GM19455 (cell line): ENCODE data around the gene UMODL1.

ENCODE experiments used
- ATAC-seq: cut with Tn5 transposase; IDR thresholded peaks from one replicate; pipeline ENCODE4 v1.9.1; 2021; ENCODE audit not compliant: unreplicated experiment

The UMODL1 gene

GRCh38 chr21:42039911-42040351 is 31.2 kb upstream of the UMODL1 start:
- no peak for ATAC-seq

DNA sequence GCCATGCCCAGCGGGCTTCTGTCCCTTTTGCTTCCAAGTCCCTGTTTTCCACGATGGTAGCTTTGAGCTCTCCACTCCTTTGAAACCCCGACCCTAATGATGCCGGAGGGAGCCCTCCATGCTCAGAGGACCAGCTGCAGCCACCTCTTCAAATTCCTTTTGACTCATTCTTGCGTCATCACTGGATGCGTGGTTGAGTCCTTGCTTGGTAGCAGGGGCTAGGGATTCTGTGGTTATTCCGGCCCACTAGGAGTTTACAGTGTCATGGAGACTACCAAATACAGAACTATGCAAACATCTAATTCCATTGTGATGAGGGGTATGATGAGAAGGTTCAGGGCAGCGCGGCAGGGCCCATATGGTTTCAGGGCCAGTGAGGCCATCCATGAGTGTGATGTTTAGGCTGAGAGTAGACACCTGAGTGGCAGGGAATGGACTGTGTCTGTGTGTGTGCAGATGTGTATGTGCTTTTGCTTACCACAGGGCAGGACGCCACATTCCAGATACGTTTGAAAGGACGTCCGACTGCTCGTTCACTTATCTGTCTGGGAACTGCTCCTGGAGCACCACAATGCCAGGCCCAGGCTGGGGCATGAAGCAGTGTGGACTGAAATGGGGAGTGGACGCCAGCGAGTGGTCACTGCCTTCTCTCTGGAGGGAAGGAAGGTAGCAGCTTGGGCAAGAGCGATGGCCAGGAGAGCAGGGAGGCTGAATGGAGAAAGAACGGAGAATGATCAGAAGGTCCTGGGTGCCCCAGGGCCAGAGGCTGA is 30.5 kb upstream of the UMODL1 start:
- no peak for ATAC-seq

DNA sequence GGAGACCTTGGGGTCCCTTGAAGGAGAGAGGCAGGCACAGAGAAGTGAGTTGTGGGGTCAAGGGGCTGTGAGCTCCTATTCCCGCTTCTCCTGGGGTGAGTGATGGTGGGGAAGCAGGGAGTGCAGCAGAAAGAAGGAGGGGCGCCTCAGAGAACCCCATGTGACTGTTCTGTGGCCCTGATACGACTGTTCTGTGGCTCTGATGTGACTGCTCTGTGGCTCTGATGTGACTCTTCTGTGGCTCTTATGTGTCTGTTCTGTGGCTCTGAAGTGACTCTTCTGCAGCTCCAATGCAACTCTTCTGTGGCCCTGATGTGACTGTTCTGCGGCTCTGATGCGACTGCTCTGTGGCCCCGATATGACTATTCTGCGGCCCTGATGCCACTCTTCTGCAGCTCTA is 29.9 kb upstream of the UMODL1 start:
- ATAC-seq, result no peak

DNA sequence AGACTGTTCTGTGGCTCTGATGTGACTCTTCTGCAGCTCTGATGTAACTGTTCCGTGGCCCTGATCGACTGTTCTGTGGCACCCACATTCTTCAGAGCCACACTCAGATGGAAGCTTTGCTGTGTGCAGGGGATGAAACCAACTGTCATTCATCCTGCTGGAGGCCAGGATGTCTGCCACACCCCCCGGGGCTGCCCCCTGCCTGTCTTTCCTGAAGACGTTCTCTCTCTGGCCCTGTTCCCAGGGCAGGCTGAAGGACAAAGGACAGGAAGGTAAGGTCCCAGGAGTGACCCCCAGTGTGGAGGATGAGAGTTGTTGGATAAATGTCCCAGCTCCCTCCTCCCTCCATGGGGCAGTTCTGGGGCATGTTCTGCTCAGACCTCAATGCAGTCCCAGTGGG is 29.4 kb upstream of the UMODL1 start:
- no peak for ATAC-seq

DNA sequence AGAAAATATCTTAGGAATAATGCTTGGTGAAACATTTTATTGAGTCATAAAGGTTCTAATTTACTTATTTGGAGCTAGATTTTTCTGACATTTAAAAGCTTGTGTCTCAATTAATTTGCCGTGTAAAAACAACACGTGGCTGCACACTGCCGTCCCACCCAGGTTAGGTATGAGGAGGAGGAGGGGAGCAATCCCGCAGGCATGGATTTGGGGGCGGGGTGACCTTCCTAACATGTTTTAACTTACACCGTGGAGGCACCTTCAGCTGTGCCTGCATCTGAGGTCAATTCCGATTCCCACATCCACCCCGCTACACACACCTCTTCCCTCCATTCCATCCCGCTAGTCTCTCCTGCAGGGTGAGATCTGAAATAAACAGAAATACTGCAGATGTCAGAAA is 28.5 kb upstream of the UMODL1 start:
- no peak for ATAC-seq

GRCh38 chr21:42043201-42043895 is 27.8 kb upstream of the UMODL1 start:
- ATAC-seq, result no peak

DNA sequence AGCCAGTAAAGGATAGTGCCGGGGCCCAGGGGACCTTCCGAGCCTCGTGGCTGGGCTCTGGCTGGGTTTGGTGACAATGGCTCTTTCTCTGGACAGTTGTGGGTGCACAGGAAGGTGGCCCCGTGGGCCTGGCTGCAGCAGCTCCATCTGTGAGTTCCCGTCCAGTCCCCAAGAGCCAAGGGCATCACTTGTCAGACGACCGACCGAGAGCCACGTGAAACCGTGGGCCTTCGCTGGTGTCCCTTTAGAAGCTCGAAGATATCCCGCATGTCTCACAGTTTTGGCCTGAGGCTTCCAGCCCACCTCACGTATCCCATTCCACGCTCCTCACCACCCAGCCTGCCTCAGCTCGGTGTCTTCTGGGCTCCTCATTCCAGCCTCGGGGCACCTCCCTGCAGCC is 27.2 kb upstream of the UMODL1 start:
- ATAC-seq, result no peak

DNA sequence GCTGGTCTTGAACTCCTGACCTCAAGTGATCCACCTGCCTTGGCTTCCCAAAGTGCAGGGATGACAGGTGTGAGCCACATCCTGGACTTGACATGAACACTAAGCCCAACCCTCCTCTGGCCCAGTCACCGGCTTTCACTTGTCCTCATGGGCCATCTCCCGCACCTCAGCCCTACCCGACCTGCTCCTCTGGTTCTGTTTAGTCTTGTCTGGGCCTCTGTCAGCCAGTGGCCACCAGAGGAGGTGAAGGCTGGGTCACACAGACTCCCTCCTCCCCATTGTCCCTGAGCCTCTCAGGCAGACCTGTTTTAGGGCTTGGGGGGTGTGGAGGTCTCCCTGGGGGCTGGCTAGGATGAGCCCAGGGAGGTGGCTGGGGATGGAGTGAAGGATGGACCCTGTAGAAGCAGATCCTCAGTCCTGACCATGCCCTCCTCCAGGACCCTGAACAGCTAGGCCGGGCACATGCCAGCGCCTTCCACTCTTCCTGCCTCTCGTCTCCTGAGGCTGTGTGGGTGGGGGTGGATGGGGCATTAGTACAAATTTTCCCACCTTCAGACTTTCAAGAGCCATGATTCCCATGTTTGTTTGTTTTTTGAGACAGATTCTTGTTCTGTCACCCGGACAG is 26.1 kb upstream of the UMODL1 start:
- ATAC-seq, result no peak

GRCh38 chr21:42047821-42048613 is 23.1 kb upstream of the UMODL1 start:
- no peak for ATAC-seq

DNA sequence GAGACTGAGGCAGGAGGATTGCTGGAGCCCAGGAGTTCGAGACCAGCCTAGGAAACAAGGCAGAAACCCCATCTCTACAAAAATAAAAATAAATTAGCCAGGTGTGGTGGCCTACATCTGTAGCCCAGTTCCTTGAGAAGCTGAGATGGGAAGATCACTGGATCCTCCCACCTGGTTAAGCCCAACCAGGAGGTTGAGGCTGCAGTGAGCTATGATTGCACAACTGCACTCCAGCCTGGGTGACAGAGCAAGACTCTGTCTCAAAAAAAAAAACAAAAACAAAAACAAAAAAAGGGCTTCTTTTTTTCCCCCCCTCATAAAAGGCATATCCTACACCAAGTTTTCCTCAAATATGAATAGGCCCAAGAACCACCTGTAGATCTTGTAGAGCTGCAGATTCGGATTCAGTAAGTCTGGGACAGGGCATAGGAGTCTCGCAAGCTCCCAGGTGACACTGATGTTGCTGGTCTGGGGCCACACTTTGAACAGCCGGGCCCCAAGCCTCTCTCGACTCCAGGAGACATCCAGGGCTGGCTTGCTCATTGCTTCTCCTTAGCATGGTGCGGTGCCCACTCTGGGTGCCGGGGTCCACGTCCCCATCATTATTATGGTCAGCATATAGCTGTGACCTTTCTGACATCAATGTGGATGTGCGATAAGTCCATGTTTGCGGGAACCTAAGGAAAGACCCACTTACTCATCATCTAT is 22.1 kb upstream of the UMODL1 start:
- ATAC-seq, result no peak

DNA sequence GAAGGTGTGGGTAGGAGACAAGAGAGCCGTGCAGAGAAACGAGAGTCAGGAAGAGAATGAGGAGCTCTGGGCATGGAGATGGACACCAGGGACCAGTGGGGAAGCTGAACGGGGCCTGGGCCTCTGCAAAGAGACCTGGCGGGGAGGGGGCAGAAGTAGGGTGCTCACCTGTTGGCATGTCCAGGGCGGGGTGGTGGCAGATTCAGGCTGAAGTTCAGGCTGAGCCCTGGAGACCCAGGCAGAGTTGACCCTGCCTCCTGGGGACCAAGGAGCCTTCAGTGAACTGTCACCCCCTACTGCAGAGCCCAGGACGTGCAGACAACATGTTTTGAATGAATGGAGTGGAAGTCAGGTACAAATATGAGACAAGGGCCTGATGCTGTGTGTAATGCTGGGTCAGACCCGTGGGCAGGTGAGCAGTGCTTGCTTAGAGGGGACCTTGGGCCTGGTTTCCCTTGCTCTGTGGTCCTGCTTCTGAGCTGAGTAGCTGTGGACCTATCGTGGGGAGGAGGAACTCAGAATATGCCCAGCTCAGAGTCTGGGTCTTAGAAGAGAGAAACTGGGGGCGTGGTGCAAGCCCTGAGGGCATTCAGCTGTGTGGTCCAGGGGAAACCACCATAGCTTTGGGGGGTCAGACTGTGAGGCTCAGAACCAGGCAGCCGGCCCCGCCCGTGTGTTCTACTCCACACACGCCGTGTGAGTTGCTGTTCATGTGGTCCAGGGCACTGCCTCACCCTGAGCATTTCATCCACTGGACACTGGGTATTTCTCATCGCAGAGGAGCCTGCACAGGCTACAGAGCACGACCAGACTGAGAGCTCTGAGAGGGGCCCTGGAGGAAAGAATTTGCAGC is 21.3 kb upstream of the UMODL1 start:
- ATAC-seq, result no peak

DNA sequence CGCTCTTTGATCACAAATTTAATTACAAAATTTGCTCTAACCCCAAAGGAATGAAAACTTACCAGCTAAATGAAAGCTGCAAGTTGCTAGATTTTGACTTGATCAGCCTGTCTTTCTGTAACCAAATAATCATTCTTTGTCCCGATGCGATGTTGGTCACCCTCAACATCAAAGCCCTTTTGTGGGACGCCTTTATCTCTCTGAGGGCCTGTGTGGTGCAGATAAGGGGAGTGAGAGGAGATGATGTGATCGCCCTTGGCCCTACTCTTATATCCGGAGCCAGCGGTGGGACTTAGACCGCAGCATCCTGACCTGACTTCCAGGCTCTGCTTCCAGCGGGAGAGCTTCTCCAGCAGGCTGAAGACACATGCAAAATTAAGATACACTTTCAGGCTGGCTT is 19.3 kb upstream of the UMODL1 start:
- ATAC-seq, result no peak

DNA sequence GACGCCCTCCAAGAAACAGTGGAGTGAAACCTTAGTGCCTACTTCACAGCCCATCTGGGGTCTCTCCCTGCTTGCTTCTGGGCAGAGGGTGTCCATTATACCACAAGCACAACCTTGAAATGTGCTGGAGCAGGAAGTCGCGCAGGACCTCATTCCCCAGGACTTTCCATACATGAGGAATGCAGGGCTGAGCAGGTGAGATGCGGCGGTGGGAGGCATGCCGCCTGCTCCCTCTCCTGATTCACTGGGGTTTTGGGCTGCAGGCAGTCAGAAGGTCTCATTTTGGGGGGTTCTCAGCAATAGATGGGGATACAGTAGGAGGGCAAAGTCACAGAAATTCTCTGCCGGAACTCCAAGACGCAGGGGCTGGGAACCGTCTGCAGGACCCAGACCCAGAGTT is 15.7 kb upstream of the UMODL1 start:
- no peak for ATAC-seq

GRCh38 chr21:42056468-42056867 is 14.6 kb upstream of the UMODL1 start:
- no peak for ATAC-seq

- ATAC-seq, result no peak
Observed at GRCh38 chr21:42056996-42057689, 14.0 kb upstream of the UMODL1 start.

DNA sequence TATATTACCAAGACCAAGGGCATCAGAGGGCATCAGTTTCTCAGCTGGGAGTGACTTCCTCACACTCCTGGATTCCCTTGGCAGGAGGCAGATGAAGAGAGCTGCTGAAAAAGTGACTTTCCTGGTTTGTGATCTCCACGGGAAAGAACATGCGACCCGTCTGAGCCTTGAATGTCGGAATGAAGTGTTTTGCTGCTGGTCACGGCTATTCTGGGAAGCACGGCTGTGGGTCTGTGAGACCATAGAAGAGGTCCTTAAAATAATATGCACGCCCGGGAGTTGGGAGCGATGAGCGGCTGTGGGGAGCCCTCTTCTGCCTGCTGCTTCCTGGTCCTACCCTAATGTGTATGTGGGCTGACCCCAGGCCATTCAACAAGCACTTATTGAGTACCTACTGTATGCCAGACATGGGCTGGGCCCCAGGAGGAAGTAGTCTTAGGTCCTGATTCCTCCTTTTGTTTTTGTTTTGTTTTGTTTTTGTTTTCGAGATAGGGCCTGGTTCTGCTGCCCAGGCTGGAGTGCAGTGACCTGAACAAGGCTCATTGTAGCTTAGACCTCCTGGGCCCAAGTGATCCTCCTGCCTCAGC is 13.2 kb upstream of the UMODL1 start:
- ATAC-seq, result no peak

GRCh38 chr21:42058631-42059111 is 12.4 kb upstream of the UMODL1 start:
- ATAC-seq, result no peak

GRCh38 chr21:42059141-42059540 is 12.0 kb upstream of the UMODL1 start:
- ATAC-seq, result no peak

GRCh38 chr21:42059721-42060120 is 11.4 kb upstream of the UMODL1 start:
- ATAC-seq, result no peak
